GM19397 (cell line): ENCODE data around the gene REPS2.
A peak's percentile ranks its signal among the peaks of the same experiment; 100 is the strongest.

Source experiments
- ATAC-seq: cut with Tn5 transposase; IDR thresholded peaks from one replicate; pipeline ENCODE4 v1.9.1; 2021; ENCODE audit warnings: mild to moderate bottlenecking, moderate library complexity; ENCODE audit not compliant: unreplicated experiment

Gene REPS2

GRCh38 chrX:17077361-17077760 is 130.9 kb downstream of the REPS2 start:
- ATAC-seq = no peak

- no peak for ATAC-seq
These were observed 131.7 kb downstream of the REPS2 start for GRCh38 chrX:17078031-17078720.

GRCh38 chrX:17081511-17081910 is 135.1 kb downstream of the REPS2 start:
- no peak for ATAC-seq

GRCh38 chrX:17081968-17082367 is 135.5 kb downstream of the REPS2 start:
- ATAC-seq = no peak

- no peak for ATAC-seq
These were observed 136.4 kb downstream of the REPS2 start for GRCh38 chrX:17082831-17083230.

- no peak for ATAC-seq
These were observed 139.9 kb downstream of the REPS2 start for GRCh38 chrX:17086317-17086716.

- no peak for ATAC-seq
These were observed 148.7 kb downstream of the REPS2 start for GRCh38 chrX:17095161-17095560.

GRCh38 chrX:17098516-17099247 is 152.2 kb downstream of the REPS2 start:
- peak; percentile 55 for ATAC-seq

- ATAC-seq = no peak
These were observed 158.0 kb downstream of the REPS2 start for GRCh38 chrX:17104433-17104832.

- ATAC-seq = no peak
These were observed 174.4 kb downstream of the REPS2 start for GRCh38 chrX:17120816-17121215.

GRCh38 chrX:17154001-17154400 is 207.5 kb downstream of the REPS2 start:
- ATAC-seq = no peak

- no peak for ATAC-seq
These were observed 214.5 kb downstream of the REPS2 start for GRCh38 chrX:17160975-17161374.

- no peak for ATAC-seq
These were observed 215.5 kb downstream of the REPS2 start for GRCh38 chrX:17161991-17162390.

GRCh38 chrX:17164079-17164478 is 217.6 kb downstream of the REPS2 start:
- no peak for ATAC-seq

- ATAC-seq = no peak
These were observed 218.5 kb downstream of the REPS2 start for GRCh38 chrX:17164941-17165340.

GRCh38 chrX:17167915-17168314 is 221.5 kb downstream of the REPS2 start:
- ATAC-seq = no peak

- ATAC-seq = no peak
These were observed 224.5 kb downstream of the REPS2 start for GRCh38 chrX:17170973-17171372.

GRCh38 chrX:17174671-17175070 is 228.2 kb downstream of the REPS2 start:
- no peak for ATAC-seq

- ATAC-seq = no peak
These were observed 235.9 kb downstream of the REPS2 start for GRCh38 chrX:17182317-17182716.

- ATAC-seq = no peak
These were observed 237.1 kb downstream of the REPS2 start for GRCh38 chrX:17183566-17183965.

- no peak for ATAC-seq
These were observed 239.0 kb downstream of the REPS2 start for GRCh38 chrX:17185431-17185830.

GRCh38 chrX:17187136-17187756 is 240.8 kb downstream of the REPS2 start:
- no peak for ATAC-seq
